Right lobe of liver (tissue), 6 donors: ENCODE results near the gene TXNIP. TPM values are rescaled to one million over a fixed set of nuclear protein-coding genes. Genes with fewer than 3 reads are reported as not detected.
A peak's percentile ranks its signal among the peaks of the same experiment; 100 is the strongest.

Experiments used
- ATAC-seq, 4 donors: fragments of 200-7000 bp; cut with Tn5 transposase; one replicate each; pipeline ENCODE4 v1.9.1; 2020; ENCODE audit warnings: mild to moderate bottlenecking in 4 of 4, moderate library complexity in 4 of 4
- DNase-seq, 3 donors: peaks; one replicate each; pipeline ENCODE4 v3.0.0-alpha.2; 2020
- H3K27ac ChIP-seq, 3 donors: fragments of 200-600 bp; one replicate each; pipeline ENCODE4 v1.8.0; 2022
- H3K27me3 ChIP-seq, 2 donors: fragments of 200-600 bp; one replicate each; pipeline ENCODE4 v1.8.0; 2022
- H3K36me3 ChIP-seq, 4 donors: fragments of 200-600 bp; sonication (generic) in 1 of 4; one replicate each; pipeline versions ENCODE4 v1.5.1 to v1.8.0; 2017 to 2022; ENCODE audit warnings: control low read depth in 1 of 4
- H3K4me1 ChIP-seq, 4 donors: fragments of 200-600 bp; sonication (generic) in 1 of 4; one replicate each; pipeline versions ENCODE4 v1.5.1 to v1.8.0; 2017 to 2022; ENCODE audit warnings: control low read depth in 1 of 4
- H3K4me3 ChIP-seq, 3 donors: fragments of 200-600 bp; one replicate each; pipeline ENCODE4 v1.8.0; 2022
- H3K9me3 ChIP-seq, 4 donors: fragments of 200-600 bp; sonication (generic) in 1 of 4; one replicate each; pipeline versions ENCODE4 v1.5.1 to v1.8.0; 2017 to 2022; ENCODE audit warnings: control low read depth in 1 of 4
- CTCF ChIP-seq, 4 donors: fragments of 200-600 bp in 3 of 4; fragments of 450-650 bp in 1 of 4; IDR thresholded peaks; one replicate each; pipeline versions ENCODE4 v1.5.1 to v1.8.0; 2016 to 2022; ENCODE audit warnings: antibody characterized with exemption in 4 of 4, mild to moderate bottlenecking in 2 of 4
- POLR2A ChIP-seq: fragments of 450-650 bp; IDR thresholded peaks from one replicate; pipeline ENCODE4 v1.6.1; 2017; ENCODE audit warnings: antibody characterized with exemption, mild to moderate bottlenecking
- WGBS: methylation state at CpG from one replicate; pipeline ENCODE4 v1.1.6; 2018; ENCODE audit warnings: low coverage, low lambda C conversion rate; ENCODE audit not compliant: insufficient coverage; ENCODE audit errors: missing lambda C conversion rate; 5-methylcytosine and 5-hydroxymethylcytosine counted together
- intact Hi-C, 2 donors: fragments of 100-400 bp; cut with DNase I; formaldehyde crosslinking; loops; one replicate each; pipeline versions ENCODE4 v1.11.2 to v1.14.1; 2022
- total RNA-seq, 6 experiments: library from RNA; depleted of rRNA in 2 of 6; stranded (reverse); fragments of >200 nt in 2 of 6; fragmentation: NEBNext Ultra II Directional in 3 of 6; extraction: Animal tissue kit (Norgen Biotek cat#: 25700) in 3 of 6; gene quantifications; one replicate each; pipeline versions ENCODE4 v1.1.0 to v1.2.4, GENCODE V29; 2016 to 2023
- donor health status: DM: no; HTN: yes; CAD: no.
- donor health status: DM: no; HTN: no; CAD: no.
- donor health status: DM: no; HTN: no; CAD: no.
- donor health status: DM: no; HTN: yes; CAD: no.
- donor health status: DM: no; HTN: yes; CAD: no.

TXNIP gene
- total RNA-seq, 6 experiments from 2014 or later, result 56.3 to 398 (median 134) TPM

- H3K9me3 ChIP-seq, result no peaks in the 10 kb centered on the region
- peak overlapping the region; percentile 57 to 66 (median 59) for H3K27ac ChIP-seq
- no peak overlapping the region for H3K4me3 ChIP-seq
- H3K27me3 ChIP-seq, result no peaks in the 10 kb centered on the region
- ATAC-seq (peak; percentile 53 to 77 (median 66)), DNase-seq (peak in 2 of 3 donors; percentile 46 to 67)
- no peaks in the 10 kb centered on the region for H3K36me3 ChIP-seq
- peaks cover 0 to 55% (median 14%) of the 10 kb centered on the region in 4 donors for H3K4me1 ChIP-seq
- WGBS, result 22% methylated on average over 13 of the region's 15 CpGs
- TF ChIP-seq POLR2A, result no peak
- no peak for TF ChIP-seq CTCF (IDR thresholded peaks at IDR 0.05)
- intact Hi-C loops, result no loop called here
Measured at GRCh38 chr1:145985502-145986439, 10.6 kb downstream of the TXNIP start.

- intact Hi-C loops, result no loop called here
- Histone ChIP-seq H3K9me3 (no peaks in the 10 kb centered on the region), H3K27me3 (no peaks in the 10 kb centered on the region), H3K36me3 (no peaks in the 10 kb centered on the region), H3K4me1 (peaks cover 0 to 56% (median 17%) of the 10 kb centered on the region in 4 donors), H3K27ac (peak overlapping the region; percentile 57 to 66 (median 59)), H3K4me3 (no peak overlapping the region)
- ATAC-seq (no peak), DNase-seq (no peak)
- 52% methylated on average over 2 of the region's 2 CpGs for whole genome bisulfite sequencing
- no peak for TF ChIP-seq CTCF (IDR thresholded peaks at IDR 0.05)
- TF ChIP-seq POLR2A, result no peak
Measured at GRCh38 chr1:145985129-145985501, 11.3 kb downstream of the TXNIP start.

GRCh38 chr1:145983960-145984830 is 12.2 kb downstream of the TXNIP start:
- Histone ChIP-seq H3K4me3 (no peak overlapping the region), H3K27ac (peak overlapping the region in 1 of 3 donors; percentile 44)

More at GRCh38 chr1:145983960-145984830, 12.2 kb downstream of the TXNIP start:
- intact Hi-C loops, result no loop called here
- TF ChIP-seq CTCF (IDR thresholded peaks at IDR 0.05), result no peak
- TF ChIP-seq POLR2A, result no peak
- H3K27me3 ChIP-seq, result no peaks in the 10 kb centered on the region
- ATAC-seq (no peak), DNase-seq (no peak)
- 87% methylated on average over 7 of the region's 12 CpGs for WGBS
- H3K4me1 ChIP-seq, result peaks cover 0 to 57% (median 17%) of the 10 kb centered on the region in 4 donors
- H3K36me3 ChIP-seq, result no peaks in the 10 kb centered on the region
- no peaks in the 10 kb centered on the region for H3K9me3 ChIP-seq
